ENCODE measurements around the gene VWA5A. TPM values are rescaled to one million over a fixed set of nuclear protein-coding genes. Genes with fewer than 3 reads are reported as not detected.

VWA5A gene
- total RNA-seq, 1 donor from 2014 or later, result 6.1 TPM

GRCh38 chr11:124179310-124179709 lies 64.1 kb downstream of the VWA5A start:
- Mint-ChIP-seq H3K4me3 (no peak overlapping the region), H3K4me1 (peaks cover 7% of the 10 kb centered on the region), H3K27ac (ENCODE audit: unreplicated experiment) (no peak overlapping the region), H3K9me3 (no peaks in the 10 kb centered on the region), H3K36me3 (ENCODE audit: low read depth) (no peaks in the 10 kb centered on the region), H3K27me3 (ENCODE audit: low read depth) (peaks cover 3% of the 10 kb centered on the region)
- TF ChIP-seq CTCF (conservative IDR thresholded peaks at IDR 0.05), result no peak
- no peak for DNase-seq (ENCODE audit: low read depth, low spot score)

GRCh38 chr11:124183068-124183467 lies 67.8 kb downstream of the VWA5A start, which contains the start of gene OR10D3:
OR10D3 (plus strand) TSS chr11:124183345; CDS start chr11:124185270, 1,925 bp downstream.
- DNase-seq (ENCODE audit: low read depth, low spot score), result no peak
- H3K4me3 Mint-ChIP-seq, result no peak within 1 kb of the TSS
- TF ChIP-seq CTCF (conservative IDR thresholded peaks at IDR 0.05), result no peak
- H3K9me3 Mint-ChIP-seq, result no peaks in the 10 kb centered on the region
- no peaks in the 10 kb centered on the region for H3K36me3 Mint-ChIP-seq (ENCODE audit: low read depth)
- peak within 1 kb of the TSS; percentile 64 for H3K27ac Mint-ChIP-seq (ENCODE audit: unreplicated experiment)
- peaks cover 3% of the 10 kb centered on the region for H3K27me3 Mint-ChIP-seq (ENCODE audit: low read depth)
- no peaks in the 10 kb centered on the region for H3K4me1 Mint-ChIP-seq

GRCh38 chr11:124190298-124191139 lies 75.3 kb downstream of the VWA5A start:
- H3K36me3 Mint-ChIP-seq (ENCODE audit: low read depth), result no peaks in the 10 kb centered on the region
- H3K27me3 Mint-ChIP-seq (ENCODE audit: low read depth), result no peaks in the 10 kb centered on the region
- TF ChIP-seq CTCF (conservative IDR thresholded peaks at IDR 0.05), result no peak
- DNase-seq (ENCODE audit: low read depth, low spot score), result no peak
- H3K4me1 Mint-ChIP-seq, result peaks cover 5% of the 10 kb centered on the region
- H3K27ac Mint-ChIP-seq (ENCODE audit: unreplicated experiment), result no peak overlapping the region
- no peaks in the 10 kb centered on the region for H3K9me3 Mint-ChIP-seq
- no peak overlapping the region for H3K4me3 Mint-ChIP-seq

GRCh38 chr11:124193221-124194010 lies 78.2 kb downstream of the VWA5A start:
- Mint-ChIP-seq H3K36me3 (ENCODE audit: low read depth) (no peaks in the 10 kb centered on the region), H3K27me3 (ENCODE audit: low read depth) (no peaks in the 10 kb centered on the region), H3K4me1 (peaks cover 5% of the 10 kb centered on the region), H3K9me3 (no peaks in the 10 kb centered on the region), H3K27ac (ENCODE audit: unreplicated experiment) (no peak overlapping the region), H3K4me3 (no peak overlapping the region)
- DNase-seq (ENCODE audit: low read depth, low spot score), result no peak
- no peak for TF ChIP-seq CTCF (conservative IDR thresholded peaks at IDR 0.05)

GRCh38 chr11:124194293-124195188 lies 79.3 kb downstream of the VWA5A start:
- Mint-ChIP-seq H3K27me3 (ENCODE audit: low read depth) (no peaks in the 10 kb centered on the region), H3K4me3 (no peak overlapping the region), H3K4me1 (peaks cover 5% of the 10 kb centered on the region), H3K27ac (ENCODE audit: unreplicated experiment) (no peak overlapping the region), H3K9me3 (peaks cover 2% of the 10 kb centered on the region), H3K36me3 (ENCODE audit: low read depth) (no peaks in the 10 kb centered on the region)
- TF ChIP-seq CTCF (conservative IDR thresholded peaks at IDR 0.05), result no peak
- DNase-seq (ENCODE audit: low read depth, low spot score), result no peak
